HCT116 (cell line): ENCODE measurements around the gene ATAD3A. TPM values are rescaled to one million over a fixed set of nuclear protein-coding genes. Genes with fewer than 3 reads are reported as not detected.

Source experiments
- total RNA-seq: library from RNA; stranded (reverse); gene quantifications from one replicate; pipeline ENCODE4 v1.2.1, GENCODE V29; 2021; ENCODE audit not compliant: unreplicated experiment

ATAD3A gene
- total RNA-seq, 1 experiment from 2014 or later, result 92.3 TPM

Other genes starting within 250 kb of the ATAD3A start
- gene UBE2J2, start 238.3 kb upstream of the ATAD3A start, total RNA-seq, result 67.7 TPM
- 3.7 TPM for gene SCNN1D, start 231.7 kb upstream of the ATAD3A start, total RNA-seq
- 38.8 TPM for gene ACAP3, start 204.2 kb upstream of the ATAD3A start, total RNA-seq
- gene PUSL1, start 203.6 kb upstream of the ATAD3A start, total RNA-seq, result 47.2 TPM
- 161 TPM for gene INTS11, start 187.5 kb upstream of the ATAD3A start, total RNA-seq
- gene CPTP, start 187.4 kb upstream of the ATAD3A start, total RNA-seq, result 16.3 TPM
- 0.07 TPM for gene TAS1R3, start 180.9 kb upstream of the ATAD3A start, total RNA-seq
- gene DVL1, start 162.7 kb upstream of the ATAD3A start, total RNA-seq, result 160 TPM
- gene MXRA8, start 153.6 kb upstream of the ATAD3A start, total RNA-seq, result 0.74 TPM
- 200 TPM for gene AURKAIP1, start 137.0 kb upstream of the ATAD3A start, total RNA-seq
- 173 TPM for gene CCNL2, start 112.8 kb upstream of the ATAD3A start, total RNA-seq
- 131 TPM for gene MRPL20, start 104.9 kb upstream of the ATAD3A start, total RNA-seq
- not detected for gene ANKRD65, start 90.9 kb upstream of the ATAD3A start, total RNA-seq
- gene VWA1, start 76.5 kb upstream of the ATAD3A start, total RNA-seq, result 50.6 TPM
- gene ATAD3C, start 62.5 kb upstream of the ATAD3A start, total RNA-seq, result 0.61 TPM
- gene ATAD3B, start 40.4 kb upstream of the ATAD3A start, total RNA-seq, result 62.9 TPM
- 2.3 TPM for gene TMEM240, start 28.5 kb downstream of the ATAD3A start, total RNA-seq
- gene SSU72, start 62.7 kb downstream of the ATAD3A start, total RNA-seq, result 134 TPM
- 8.4 TPM for gene FNDC10, start 88.0 kb downstream of the ATAD3A start, total RNA-seq
- gene MIB2, start 103.3 kb downstream of the ATAD3A start, total RNA-seq, result 194 TPM
- gene MMP23B, start 120.0 kb downstream of the ATAD3A start, total RNA-seq, result 8.7 TPM
- gene CDK11B, start 146.8 kb downstream of the ATAD3A start, total RNA-seq, result 31.5 TPM
- gene SLC35E2B, start 180.6 kb downstream of the ATAD3A start, total RNA-seq, result 30.3 TPM
- 61.0 TPM for gene CDK11A, start 212.2 kb downstream of the ATAD3A start, total RNA-seq